HG03565 (cell line): ENCODE data around the gene LY9.
"Not testable (repeated sequence)": the region's sequence is repeated elsewhere in the genome, so short reads cannot be mapped to it uniquely, and the experiment has no call there.

ENCODE experiments used
- ATAC-seq: cut with Tn5 transposase; IDR thresholded peaks from one replicate; pipeline ENCODE4 v1.9.1; 2021; ENCODE audit warnings: mild to moderate bottlenecking, moderate library complexity; ENCODE audit not compliant: unreplicated experiment

Gene LY9

GRCh38 chr1:160862203-160863060, 66.5 kb downstream of the LY9 start, which contains the start of gene CD244:
CD244 (minus strand) TSS chr1:160862887; CDS start chr1:160862677, 210 bp downstream.
- ATAC-seq: peak; percentile 72

GRCh38 chr1:160863061-160863773, 67.2 kb downstream of the LY9 start:
- no peak for ATAC-seq

- no peak for ATAC-seq
Measured at GRCh38 chr1:160863774-160864131, 67.8 kb downstream of the LY9 start.

GRCh38 chr1:160864173-160864572, 68.2 kb downstream of the LY9 start:
- no peak for ATAC-seq

- no peak for ATAC-seq
Measured at GRCh38 chr1:160865337-160865736, 69.4 kb downstream of the LY9 start.

GRCh38 chr1:160866001-160866694, 70.2 kb downstream of the LY9 start:
- ATAC-seq: no peak

GRCh38 chr1:160866695-160867260, 70.8 kb downstream of the LY9 start:
- ATAC-seq: no peak

GRCh38 chr1:160867651-160868050, 71.7 kb downstream of the LY9 start:
- not testable (repeated sequence) for ATAC-seq

- ATAC-seq: no peak
Measured at GRCh38 chr1:160868141-160868540, 72.2 kb downstream of the LY9 start.

- no peak for ATAC-seq
Measured at GRCh38 chr1:160874935-160875334, 79.0 kb downstream of the LY9 start.

GRCh38 chr1:160875591-160875990, 79.6 kb downstream of the LY9 start:
- ATAC-seq: not testable (repeated sequence)

GRCh38 chr1:160876311-160876710, 80.3 kb downstream of the LY9 start:
- ATAC-seq: no peak

- no peak for ATAC-seq
Measured at GRCh38 chr1:160877221-160877620, 81.2 kb downstream of the LY9 start.
